ENCODE results near the gene HMGXB4.

GRCh38 chr22:35308480-35309021 is 51.3 kb downstream of the HMGXB4 start:
- TF ChIP-seq, protein P1, sequence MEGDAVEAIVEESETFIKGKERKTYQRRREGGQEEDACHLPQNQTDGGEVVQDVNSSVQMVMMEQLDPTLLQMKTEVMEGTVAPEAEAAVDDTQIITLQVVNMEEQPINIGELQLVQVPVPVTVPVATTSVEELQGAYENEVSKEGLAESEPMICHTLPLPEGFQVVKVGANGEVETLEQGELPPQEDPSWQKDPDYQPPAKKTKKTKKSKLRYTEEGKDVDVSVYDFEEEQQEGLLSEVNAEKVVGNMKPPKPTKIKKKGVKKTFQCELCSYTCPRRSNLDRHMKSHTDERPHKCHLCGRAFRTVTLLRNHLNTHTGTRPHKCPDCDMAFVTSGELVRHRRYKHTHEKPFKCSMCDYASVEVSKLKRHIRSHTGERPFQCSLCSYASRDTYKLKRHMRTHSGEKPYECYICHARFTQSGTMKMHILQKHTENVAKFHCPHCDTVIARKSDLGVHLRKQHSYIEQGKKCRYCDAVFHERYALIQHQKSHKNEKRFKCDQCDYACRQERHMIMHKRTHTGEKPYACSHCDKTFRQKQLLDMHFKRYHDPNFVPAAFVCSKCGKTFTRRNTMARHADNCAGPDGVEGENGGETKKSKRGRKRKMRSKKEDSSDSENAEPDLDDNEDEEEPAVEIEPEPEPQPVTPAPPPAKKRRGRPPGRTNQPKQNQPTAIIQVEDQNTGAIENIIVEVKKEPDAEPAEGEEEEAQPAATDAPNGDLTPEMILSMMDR (IDR thresholded peaks at IDR 0.05) = no peak
- TF ChIP-seq POLR2A (IDR thresholded peaks at IDR 0.05; ENCODE audit: low read depth) (no peak), POLR2AphosphoS5 (IDR thresholded peaks at IDR 0.05) (no peak), EP300 (IDR thresholded peaks at IDR 0.05) (no peak)

All from esophagus muscularis mucosa (tissue), 4 donors.